IMR-90 (cell line): Measurements from ENCODE around the gene VPS25. TPM values are rescaled to one million over a fixed set of nuclear protein-coding genes. Genes with fewer than 3 reads are reported as not detected.

Experiments
- ATAC-seq: fragments of 200-7000 bp; cut with Tn5 transposase; 2 replicates; pipeline ENCODE4 v1.9.1; 2020; ENCODE audit warnings: low read depth, mild to moderate bottlenecking, moderate library complexity
- BruUV-seq: library from RNA; stranded (reverse); fragments of 400-500 nt; replicated peaks from 2 replicates; lab custom pipeline; 2021; lab: Mats Ljungman, UMichigan
- CTCF ChIA-PET: fragments of 300-600 bp; formaldehyde crosslinking; extraction: SDS; loops from one replicate; lab custom pipeline; 2021; ENCODE audit warnings: antibody characterized with exemption; lab: Yijun Ruan, JAX
- POLR2A ChIA-PET: fragments of 300-600 bp; sonication (Branson Sonifier 250); formaldehyde crosslinking; loops from one replicate; lab custom pipeline; 2022; ENCODE audit warnings: antibody characterized with exemption; ENCODE audit not compliant: unreplicated experiment; lab: Charles Lee
- DNase-seq: peaks from one replicate; pipeline ENCODE4 v3.0.0; 2013
- H2AFZ ChIP-seq: replicated peaks from 2 replicates; pipeline ENCODE3; 2013; ENCODE audit warnings: low read length, mild to moderate bottlenecking; ENCODE audit not compliant: poor library complexity
- H2AK5ac ChIP-seq: 2 replicates; pipeline ENCODE4 v1.6.1; 2013; ENCODE audit warnings: low read depth, low read length, inconsistent platforms
- H2AK9ac ChIP-seq: replicated peaks from 2 replicates; pipeline ENCODE3; 2013; ENCODE audit warnings: mild to moderate bottlenecking, low read depth, low read length, moderate library complexity; ENCODE audit not compliant: poor library complexity
- H2BK120ac ChIP-seq: 2 replicates; pipeline ENCODE4 v1.6.1; 2013; ENCODE audit warnings: low read depth, low read length, inconsistent platforms
- H2BK15ac ChIP-seq: 3 replicates; pipeline ENCODE4 v1.6.1; 2013; ENCODE audit warnings: low read depth, low read length, inconsistent platforms
- H2BK20ac ChIP-seq: 2 replicates; pipeline ENCODE4 v1.6.1; 2013; ENCODE audit warnings: low read depth, mild to moderate bottlenecking, inconsistent platforms, low read length, moderate library complexity
- H2BK5ac ChIP-seq: 2 replicates; pipeline ENCODE4 v1.6.1; 2013; ENCODE audit warnings: mild to moderate bottlenecking, low read depth, low read length, inconsistent platforms; ENCODE audit not compliant: poor library complexity, severe bottlenecking
- H3K14ac ChIP-seq: replicated peaks from 2 replicates; pipeline ENCODE4 v1.6.1; 2013; ENCODE audit warnings: low read depth, low read length, inconsistent platforms
- H3K18ac ChIP-seq: 2 replicates; pipeline ENCODE4 v1.6.1; 2013; ENCODE audit warnings: low read depth, low read length, control low read depth
- H3K23ac ChIP-seq: 2 replicates; pipeline ENCODE4 v1.6.1; 2013; ENCODE audit warnings: low read depth, low read length, inconsistent platforms
- H3K27ac ChIP-seq: 2 replicates; pipeline ENCODE4 v1.5.1; 2013; ENCODE audit warnings: mild to moderate bottlenecking, control low read depth, low read length; ENCODE audit not compliant: insufficient read depth
- H3K27me3 ChIP-seq: 2 replicates; pipeline ENCODE4 v1.6.1; 2013; ENCODE audit warnings: low read length; ENCODE audit not compliant: control insufficient read depth, insufficient read depth
- H3K36me3 ChIP-seq: 2 replicates; pipeline ENCODE4 v1.6.1; 2013; ENCODE audit warnings: low read length, mixed read lengths; ENCODE audit not compliant: control insufficient read depth, insufficient read depth
- H3K4ac ChIP-seq: 2 replicates; pipeline ENCODE4 v1.6.1; 2013; ENCODE audit warnings: low read depth, low read length, inconsistent platforms
- H3K4me1 ChIP-seq: 2 replicates; pipeline ENCODE4 v1.6.1; 2013; ENCODE audit warnings: low read length, mixed read lengths; ENCODE audit not compliant: control insufficient read depth, insufficient read depth
- H3K4me2 ChIP-seq: 2 replicates; pipeline ENCODE4 v1.6.1; 2013; ENCODE audit warnings: low read depth, mild to moderate bottlenecking, control low read depth, low read length, moderate library complexity
- H3K4me3 ChIP-seq: 2 replicates; pipeline ENCODE4 v1.5.1; 2013; ENCODE audit warnings: low read depth, mild to moderate bottlenecking, control low read depth, low read length, moderate library complexity; ENCODE audit not compliant: insufficient read depth
- H3K56ac ChIP-seq: 2 replicates; pipeline ENCODE4 v1.6.1; 2013; ENCODE audit warnings: low read length, inconsistent platforms; ENCODE audit not compliant: insufficient read depth; ENCODE audit errors: extremely low read depth
- H3K79me1 ChIP-seq, 2 experiments: 2 replicates each; pipeline ENCODE4 v1.6.1; 2013; ENCODE audit warnings: low read length in 2 of 2, inconsistent platforms in 1 of 2, low read depth in 1 of 2
- H3K9ac ChIP-seq: 2 replicates; pipeline ENCODE4 v1.6.1; 2013; ENCODE audit warnings: low read depth, low read length, control low read depth
- H3K9me1 ChIP-seq: 2 replicates; pipeline ENCODE4 v1.6.1; 2013; ENCODE audit warnings: low read length, inconsistent platforms; ENCODE audit not compliant: insufficient read depth
- H3K9me3 ChIP-seq: 2 replicates; pipeline ENCODE4 v1.6.1; 2013; ENCODE audit warnings: low read length; ENCODE audit not compliant: control insufficient read depth, insufficient read depth
- H4K20me1 ChIP-seq: 2 replicates; pipeline ENCODE4 v1.6.1; 2013; ENCODE audit warnings: low read length, inconsistent platforms; ENCODE audit not compliant: insufficient read depth
- H4K5ac ChIP-seq: 2 replicates; pipeline ENCODE4 v1.6.1; 2013; ENCODE audit warnings: mild to moderate bottlenecking, low read depth, low read length, control low read depth
- H4K8ac ChIP-seq, 2 experiments: 2 replicates each; pipeline ENCODE4 v1.6.1; 2013; ENCODE audit warnings: low read depth in 2 of 2, low read length in 2 of 2, control low read depth in 1 of 2, inconsistent platforms in 1 of 2
- H4K91ac ChIP-seq: 2 replicates; pipeline ENCODE4 v1.6.1; 2013; ENCODE audit warnings: low read depth, low read length, inconsistent platforms; ENCODE audit not compliant: insufficient read depth
- BHLHE40 ChIP-seq: fragments of 150-350 bp; IDR thresholded peaks from 2 replicates; pipeline ENCODE4 v1.6.1; 2016; ENCODE audit warnings: mild to moderate bottlenecking, low read depth, low read length
- CEBPB ChIP-seq: IDR thresholded peaks from 2 replicates; pipeline ENCODE4 v1.6.1; 2012; ENCODE audit warnings: low read depth, low read length, improper control_type of control experiment
- CHD1 ChIP-seq: IDR thresholded peaks from 2 replicates; pipeline ENCODE4 v1.6.1; 2012; ENCODE audit warnings: low read depth, low read length, improper control_type of control experiment
- ELK1 ChIP-seq: fragments of 150-350 bp; IDR thresholded peaks from 2 replicates; pipeline ENCODE4 v1.6.1; 2016; ENCODE audit warnings: low read depth, mild to moderate bottlenecking, low read length, moderate library complexity, borderline replicate concordance
- FOS ChIP-seq: fragments of 150-350 bp; IDR thresholded peaks from 2 replicates; pipeline ENCODE4 v1.6.1; 2016; ENCODE audit warnings: low read depth, low read length
- MAFK ChIP-seq: IDR thresholded peaks from 2 replicates; pipeline ENCODE4 v1.6.1; 2012; ENCODE audit warnings: low read depth, low read length, improper control_type of control experiment
- MAZ ChIP-seq: IDR thresholded peaks from 2 replicates; pipeline ENCODE4 v1.6.1; 2012; ENCODE audit warnings: low read depth, mild to moderate bottlenecking, low read length, improper control_type of control experiment, moderate library complexity, borderline replicate concordance
- MXI1 ChIP-seq: IDR thresholded peaks from 2 replicates; pipeline ENCODE4 v1.6.1; 2012; ENCODE audit warnings: low read depth, mild to moderate bottlenecking, low read length, moderate library complexity, borderline replicate concordance
- NFE2L2 ChIP-seq: fragments of 150-350 bp; IDR thresholded peaks from 2 replicates; pipeline ENCODE4 v1.6.1; 2016; ENCODE audit warnings: low read depth, mild to moderate bottlenecking, low read length
- RAD21 ChIP-seq: IDR thresholded peaks from 2 replicates; pipeline ENCODE4 v1.6.1; 2012; ENCODE audit warnings: low read length, improper control_type of control experiment
- RCOR1 ChIP-seq: IDR thresholded peaks from 2 replicates; pipeline ENCODE4 v1.6.1; 2012; ENCODE audit warnings: mild to moderate bottlenecking, low read length, improper control_type of control experiment; ENCODE audit not compliant: insufficient replicate concordance
- RFX5 ChIP-seq: IDR thresholded peaks from 2 replicates; pipeline ENCODE4 v1.8.0; 2012; ENCODE audit warnings: low read depth, mild to moderate bottlenecking, low read length, moderate library complexity
- SMC3 ChIP-seq: fragments of 150-350 bp; IDR thresholded peaks from 2 replicates; pipeline ENCODE4 v1.6.1; 2016; ENCODE audit warnings: low read depth, mild to moderate bottlenecking, antibody characterized with exemption, low read length, moderate library complexity
- USF2 ChIP-seq: fragments of 150-350 bp; IDR thresholded peaks from 2 replicates; pipeline ENCODE4 v1.6.1; 2017; ENCODE audit warnings: mild to moderate bottlenecking, antibody characterized with exemption, low read length, low read depth
- WGBS, 2 experiments: methylation state at CpG; one replicate each; pipeline versions ENCODE4 v1.1.5 to v1.1.7; 2013; ENCODE audit warnings: missing lambda C conversion rate in 2 of 2; ENCODE audit not compliant: insufficient read length in 1 of 2; ENCODE audit errors: extremely low coverage in 2 of 2; 5-methylcytosine and 5-hydroxymethylcytosine counted together
- dilution Hi-C: fragments of 300-500 bp; cut with HindIII; formaldehyde crosslinking; loops from one replicate; pipeline ENCODE4 v1.14.3; 2018; ENCODE audit warnings: low sequenced_read_pairs; ENCODE audit not compliant: unreplicated experiment
- in situ Hi-C: fragments of 300-500 bp; cut with MboI; formaldehyde crosslinking; loops from 3 replicates; pipeline ENCODE4 v1.14.3; 2019; ENCODE audit warnings: low sequenced_read_pairs, inconsistent platforms, mixed read lengths
- intact Hi-C: fragments of 100-400 bp; cut with micrococcal nuclease; formaldehyde crosslinking; loops from 2 replicates; pipeline ENCODE4 v1.10.0; 2022
- polyA plus RNA-seq, 3 experiments: library from polyadenylated mRNA; depleted of rRNA; stranded (reverse); fragments of >200 nt; gene quantifications; 2 replicates each; pipeline ENCODE4 v1.2.3, GENCODE V29; 2012; ENCODE audit warnings: low replicate concordance in 1 of 3
- total RNA-seq: library from RNA; depleted of rRNA; stranded (reverse); fragments of >200 nt; gene quantifications from 2 replicates; pipeline ENCODE4 v1.2.3, GENCODE V29; 2012
- TF ChIP-seq, protein P1 (sequence below): conservative IDR thresholded peaks from 2 replicates; pipeline ENCODE4 v1.5.1; 2012; ENCODE audit warnings: mild to moderate bottlenecking, low read depth, low read length, improper control_type of control experiment

The VPS25 gene
- total and polyA plus RNA-seq, 2 of the 4 experiments (the other 2 are of a cell fraction): 71.3 to 130 TPM

GRCh38 chr17:42781639-42782165, 8.5 kb downstream of the VPS25 start:
- Histone ChIP-seq H2BK15ac (peak overlapping the region; percentile 77; the same call in 1 of the 3 replicates), H3K4me1 (peaks cover 26% of the 10 kb centered on the region), H3K36me3 (peaks cover 16% of the 10 kb centered on the region), H3K4me2 (peak overlapping the region; percentile 87), H2BK120ac (peak overlapping the region; percentile 93), H4K20me1 (no peaks in the 10 kb centered on the region), H3K9ac (peak overlapping the region; percentile 71; the same call in 1 of the 2 replicates), H4K5ac (no peak overlapping the region), H2AK9ac (peak overlapping the region; percentile 99), H3K27ac (no peak overlapping the region; the same call in 1 of the 2 replicates), H4K91ac (peak overlapping the region; percentile 88), H3K79me1 (peaks cover 0 to 52% of the 10 kb centered on the region in 2 experiments), H3K14ac (peak overlapping the region; percentile 84), H2AFZ (peak overlapping the region; percentile 68), H3K4me3 (peak overlapping the region; percentile 76; the same call in 1 of the 2 replicates), H3K9me3 (no peaks in the 10 kb centered on the region), H3K9me1 (peaks cover 31% of the 10 kb centered on the region), H3K18ac (no peak overlapping the region), H3K56ac (no peak overlapping the region), H2BK20ac (peak overlapping the region; percentile 37; the same call in 1 of the 2 replicates), H3K23ac (peak overlapping the region; percentile 96), H4K8ac (peak overlapping the region; percentile 72 to 73; a peak in 3 of 4 replicates), H2AK5ac (peak overlapping the region; percentile 98), H3K4ac (peak overlapping the region; percentile 81), H3K27me3 (no peaks in the 10 kb centered on the region), H2BK5ac (no peak overlapping the region)
- DNase-seq: no peak
- dilution Hi-C loops: no loop called here
- no TSS peak for BruUV-seq
- TF ChIP-seq FOS (no peak), CHD1 (no peak), USF2 (no peak), RFX5 (no peak), MXI1 (no peak), ELK1 (no peak), MAZ (no peak), MAFK (no peak), SMC3 (no peak), RAD21 (no peak), CEBPB (no peak), NFE2L2 (no peak), BHLHE40 (no peak), RCOR1 (no peak)
- TF ChIP-seq, protein P1, sequence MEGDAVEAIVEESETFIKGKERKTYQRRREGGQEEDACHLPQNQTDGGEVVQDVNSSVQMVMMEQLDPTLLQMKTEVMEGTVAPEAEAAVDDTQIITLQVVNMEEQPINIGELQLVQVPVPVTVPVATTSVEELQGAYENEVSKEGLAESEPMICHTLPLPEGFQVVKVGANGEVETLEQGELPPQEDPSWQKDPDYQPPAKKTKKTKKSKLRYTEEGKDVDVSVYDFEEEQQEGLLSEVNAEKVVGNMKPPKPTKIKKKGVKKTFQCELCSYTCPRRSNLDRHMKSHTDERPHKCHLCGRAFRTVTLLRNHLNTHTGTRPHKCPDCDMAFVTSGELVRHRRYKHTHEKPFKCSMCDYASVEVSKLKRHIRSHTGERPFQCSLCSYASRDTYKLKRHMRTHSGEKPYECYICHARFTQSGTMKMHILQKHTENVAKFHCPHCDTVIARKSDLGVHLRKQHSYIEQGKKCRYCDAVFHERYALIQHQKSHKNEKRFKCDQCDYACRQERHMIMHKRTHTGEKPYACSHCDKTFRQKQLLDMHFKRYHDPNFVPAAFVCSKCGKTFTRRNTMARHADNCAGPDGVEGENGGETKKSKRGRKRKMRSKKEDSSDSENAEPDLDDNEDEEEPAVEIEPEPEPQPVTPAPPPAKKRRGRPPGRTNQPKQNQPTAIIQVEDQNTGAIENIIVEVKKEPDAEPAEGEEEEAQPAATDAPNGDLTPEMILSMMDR: no peak
- no peak for ATAC-seq
- CTCF ChIA-PET: no interaction called here
- WGBS, 2 experiments: no CpG with 5 or more reads among the region's 10 CpGs
- POLR2A ChIA-PET: no interaction called here
- in situ Hi-C loops: no loop called here
- intact Hi-C loops: no loop called here
